Raji (cell line): ENCODE measurements around the gene CTIF.

Experiments
- POLR2A ChIP-seq: IDR thresholded peaks from 2 replicates; pipeline ENCODE4 v1.6.1; 2011; ENCODE audit warnings: low read depth, low read length, control low read depth; ENCODE audit not compliant: insufficient read depth

The CTIF gene

GRCh38 chr18:48530399-48531081, 8.3 kb upstream of the CTIF start:
- no peak for TF ChIP-seq POLR2A

- TF ChIP-seq POLR2A = no peak
Measured at GRCh38 chr18:48531082-48531403, 7.8 kb upstream of the CTIF start.

- no peak for TF ChIP-seq POLR2A
Measured at GRCh38 chr18:48531908-48532307, 6.9 kb upstream of the CTIF start.

- no peak for TF ChIP-seq POLR2A
Measured at GRCh38 chr18:48533340-48534070, 5.3 kb upstream of the CTIF start.

- TF ChIP-seq POLR2A = no peak
Measured at GRCh38 chr18:48534364-48534763, 4.5 kb upstream of the CTIF start.

- TF ChIP-seq POLR2A = no peak
Measured at GRCh38 chr18:48535956-48536355, 2.9 kb upstream of the CTIF start.

- no peak for TF ChIP-seq POLR2A
Measured at GRCh38 chr18:48536516-48536915, 2.3 kb upstream of the CTIF start.

GRCh38 chr18:48539406-48540250, 797 bp downstream of the CTIF start:
- TF ChIP-seq POLR2A = no peak

GRCh38 chr18:48540251-48541025, 1.6 kb downstream of the CTIF start:
- TF ChIP-seq POLR2A = no peak

GRCh38 chr18:48541026-48541746, 2.4 kb downstream of the CTIF start:
- no peak for TF ChIP-seq POLR2A

GRCh38 chr18:48541747-48542400, 3.0 kb downstream of the CTIF start:
- TF ChIP-seq POLR2A = no peak

GRCh38 chr18:48542513-48543181, 3.8 kb downstream of the CTIF start:
- no peak for TF ChIP-seq POLR2A

GRCh38 chr18:48543228-48543627, 4.4 kb downstream of the CTIF start:
- TF ChIP-seq POLR2A = no peak
